Anterior cingulate cortex (tissue), 58 donors: ENCODE measurements around the gene PPM1H.

Experiments
- DNase-seq, 58 donors: peaks; one replicate each; lab custom pipeline; 2025; lab: John Stamatoyannopoulos, UW

Gene PPM1H

GRCh38 chr12:62697893-62698292 lies 237.1 kb downstream of the PPM1H start:
- DNase-seq: no peak

DNA sequence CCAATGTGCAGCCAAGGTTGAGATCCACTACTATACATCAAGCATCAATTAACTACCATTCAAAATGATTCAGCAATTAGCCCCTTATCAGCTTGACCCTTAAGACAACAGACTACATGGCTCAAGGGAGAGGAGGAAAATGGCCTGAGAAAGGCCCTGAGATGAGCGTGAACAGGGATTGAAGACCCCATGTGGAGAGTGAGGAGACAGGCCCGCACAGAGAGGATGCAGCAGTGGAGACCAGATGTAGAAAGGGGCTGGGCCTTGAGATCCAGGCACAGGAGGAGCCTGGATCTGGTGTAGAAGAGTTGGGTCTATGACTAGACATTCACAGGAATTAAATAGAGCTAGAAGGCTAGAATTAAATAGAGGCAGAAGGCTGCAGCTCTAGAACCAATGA lies 239.3 kb downstream of the PPM1H start:
- no peak for DNase-seq

DNA sequence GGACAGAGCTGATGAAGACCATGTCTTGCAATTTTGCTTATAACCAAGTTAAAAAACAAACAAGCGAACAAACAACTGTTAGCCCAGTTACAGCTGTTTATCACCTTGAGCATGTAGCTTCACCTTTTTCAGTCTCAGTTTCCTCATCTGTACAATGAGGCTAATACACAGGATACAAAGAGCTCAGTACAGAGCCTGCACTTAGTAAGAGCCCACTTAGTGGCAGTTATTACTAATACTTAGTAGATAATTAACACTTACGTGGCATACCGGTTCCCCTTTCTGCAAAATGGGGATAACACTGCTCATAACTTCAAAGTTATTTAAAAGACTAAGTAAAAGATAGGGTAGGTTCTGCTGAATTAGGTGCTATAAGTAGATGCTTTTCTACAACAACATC lies 240.3 kb downstream of the PPM1H start:
- no peak for DNase-seq

DNA sequence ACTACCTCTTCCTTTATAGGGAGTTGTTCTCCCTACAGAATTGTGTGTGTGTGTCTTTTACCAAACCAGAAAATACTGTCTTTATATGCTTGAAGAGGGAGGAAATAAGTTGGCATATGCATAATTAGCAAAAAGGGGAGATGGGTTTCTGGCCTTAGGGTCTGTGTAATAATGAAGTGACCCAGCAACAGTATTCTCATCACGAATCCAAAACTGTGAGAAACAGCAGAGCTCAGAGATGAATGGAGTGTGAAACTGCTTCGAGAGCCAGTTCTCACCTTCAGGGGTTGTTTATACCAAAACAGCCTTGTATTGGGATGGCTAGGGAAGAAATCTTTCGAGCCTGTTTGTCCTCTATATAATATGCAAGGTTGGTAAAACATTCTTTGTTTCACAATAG lies 240.8 kb downstream of the PPM1H start:
- DNase-seq: no peak

- no peak for DNase-seq
Observed at GRCh38 chr12:62693376-62694050, 241.4 kb downstream of the PPM1H start.

- DNase-seq: no peak
Observed at GRCh38 chr12:62692884-62693283, 242.1 kb downstream of the PPM1H start.

- no peak for DNase-seq
Observed at GRCh38 chr12:62691309-62691708, 243.6 kb downstream of the PPM1H start.

DNA sequence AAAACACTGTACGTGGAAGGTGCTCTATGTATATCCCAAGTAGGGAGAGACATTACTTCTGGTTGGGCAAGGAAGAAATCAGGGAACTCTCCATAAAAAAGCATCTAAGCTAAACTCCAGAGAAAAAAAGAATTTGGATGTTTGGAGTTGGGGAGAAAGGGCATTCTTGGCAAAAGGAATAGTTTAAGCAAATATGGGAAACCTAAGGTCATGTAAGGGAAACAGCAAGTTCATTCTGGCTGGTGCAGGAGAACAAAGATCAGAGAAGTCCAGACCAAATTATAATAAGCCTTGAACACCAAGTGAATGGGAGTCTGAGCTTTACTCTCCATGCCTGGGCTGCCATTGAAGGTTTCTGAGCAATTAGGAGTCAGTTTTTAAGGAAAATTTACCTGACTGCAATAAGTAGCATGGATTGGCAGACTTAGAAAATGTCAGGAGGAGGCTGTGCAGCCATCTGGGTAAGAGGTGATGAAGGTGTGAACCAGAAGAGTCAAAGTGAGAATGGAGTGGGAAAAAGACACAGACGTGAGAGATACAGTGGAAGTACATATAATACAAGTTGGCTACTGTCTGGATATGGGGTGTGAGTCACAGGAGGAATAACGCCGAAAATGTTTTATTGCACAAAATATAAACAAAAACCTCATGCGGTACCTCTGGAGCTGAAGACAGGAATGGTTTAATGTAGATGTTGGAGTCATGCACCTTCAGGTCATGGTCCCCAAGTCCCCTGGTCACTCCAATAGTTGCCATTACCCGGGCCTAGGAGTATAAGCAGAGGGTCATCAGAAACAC lies 245.7 kb downstream of the PPM1H start:
- no peak for DNase-seq

DNA sequence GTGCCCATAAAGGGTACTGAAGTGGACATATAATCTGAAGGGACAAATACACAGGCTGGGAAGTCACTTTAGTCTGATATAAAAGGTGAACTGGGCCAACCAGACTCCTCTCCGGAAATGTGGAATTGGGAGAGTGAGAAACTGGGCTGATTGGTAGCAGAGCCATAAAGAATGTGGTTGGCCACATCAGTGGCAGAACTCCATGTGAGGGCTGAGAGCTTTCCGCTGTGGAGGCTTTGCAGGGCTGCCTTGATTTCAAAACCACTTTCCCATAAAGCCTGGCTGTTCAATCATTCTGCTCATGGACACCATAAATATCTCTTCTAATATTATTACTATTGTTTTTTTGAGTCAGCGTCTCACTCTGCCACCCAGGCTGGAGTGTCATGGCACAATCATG lies 248.0 kb downstream of the PPM1H start:
- no peak for DNase-seq

DNA sequence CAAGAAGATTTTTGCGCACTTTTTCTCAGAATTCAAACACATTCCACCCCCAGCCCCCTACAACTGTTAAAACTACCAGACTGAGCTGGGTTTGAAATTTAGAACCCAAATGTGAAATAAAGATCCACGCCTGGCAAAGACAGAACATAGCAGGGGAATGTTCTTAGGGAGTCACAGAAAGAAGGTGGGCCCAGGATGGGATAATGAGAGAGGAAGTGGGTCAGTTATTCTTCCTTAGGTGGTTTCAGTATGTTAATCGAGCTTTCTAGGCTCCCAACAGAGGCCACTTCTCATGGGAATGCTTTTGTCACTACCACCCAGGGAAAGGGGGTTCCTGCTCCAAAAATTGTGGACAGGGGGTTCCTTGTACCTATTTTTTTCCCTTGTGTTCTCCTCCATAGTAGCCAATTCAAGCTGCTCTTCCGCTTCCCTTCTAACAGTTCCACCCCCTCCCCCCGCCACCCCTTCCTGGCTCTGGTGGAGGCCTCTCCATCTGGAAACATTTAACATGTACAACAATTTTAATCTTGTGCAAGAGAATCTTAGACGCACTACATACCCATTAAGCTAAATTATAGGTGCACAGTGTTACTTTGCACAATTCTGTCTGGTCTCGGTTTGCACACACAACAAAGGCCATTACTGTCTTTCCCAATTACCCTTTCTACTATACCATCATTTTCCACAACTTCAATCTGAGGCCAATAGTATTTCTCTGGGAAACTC lies 250.2 kb downstream of the PPM1H start:
- peak in 2 of 58 donors; percentile 6 to 27 for DNase-seq

DNA sequence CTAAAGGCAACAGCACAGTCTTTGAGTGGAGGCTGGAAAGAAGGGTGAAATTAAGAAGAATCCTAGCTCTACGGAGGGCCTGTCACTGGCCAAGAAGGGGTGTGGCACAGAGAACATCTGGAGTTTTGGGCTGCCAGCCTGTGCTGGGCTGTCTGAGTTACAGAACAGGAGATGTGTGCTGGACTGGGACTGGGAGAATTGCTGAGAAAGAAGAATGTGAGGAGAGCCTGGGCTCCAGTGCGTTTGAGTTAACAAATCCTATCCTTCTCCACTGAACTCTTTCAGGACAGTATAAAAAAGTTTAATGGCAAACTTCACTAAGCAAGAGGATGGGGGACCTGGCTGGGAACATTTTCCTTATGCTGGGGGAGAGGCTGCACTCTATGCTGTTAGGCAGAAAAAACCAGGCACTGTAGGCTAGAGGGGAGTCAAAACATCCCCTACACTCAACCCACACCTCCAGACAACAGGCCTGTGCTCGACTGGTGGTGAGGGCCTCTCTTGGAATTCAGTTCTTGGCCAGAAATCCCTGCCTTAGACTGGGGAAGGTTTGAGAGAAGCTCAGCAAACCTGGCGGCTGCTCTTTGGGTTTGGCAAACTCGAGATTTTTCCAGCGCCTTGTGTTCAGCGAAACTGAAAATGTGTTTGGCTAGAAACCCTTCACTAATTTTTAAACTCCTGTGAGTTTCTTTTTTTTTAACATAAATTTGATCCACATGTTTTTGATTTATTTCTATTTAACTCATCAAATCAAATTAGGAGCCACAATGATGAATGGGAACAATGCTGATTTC lies 251.0 kb downstream of the PPM1H start:
- DNase-seq: peak in 39 of 58 donors; percentile 4 to 53 (median 24)

GRCh38 chr12:62681306-62681705 lies 253.6 kb downstream of the PPM1H start:
- no peak for DNase-seq

GRCh38 chr12:62679608-62680007 lies 255.3 kb downstream of the PPM1H start:
- DNase-seq: no peak

DNA sequence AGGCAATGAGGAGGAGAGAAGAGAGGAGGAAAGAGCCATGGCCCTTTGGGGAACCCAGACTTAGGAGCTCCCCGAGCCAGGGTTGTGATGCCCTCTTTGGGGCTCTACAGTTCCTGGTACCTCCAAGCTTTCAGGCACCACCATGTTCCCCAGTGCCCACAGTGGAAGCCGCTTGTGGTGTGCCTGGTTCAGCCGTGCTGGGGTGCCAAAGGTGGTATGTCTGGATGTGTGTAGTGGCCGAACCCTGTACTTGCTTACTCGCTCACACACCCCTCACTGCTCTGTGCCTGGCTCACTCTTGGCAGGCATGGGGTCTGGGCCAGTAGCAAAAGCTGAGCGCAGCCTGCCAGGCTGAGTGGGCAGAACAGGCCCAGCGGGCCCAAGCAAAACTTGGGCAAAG lies 257.6 kb downstream of the PPM1H start:
- DNase-seq: no peak

DNA sequence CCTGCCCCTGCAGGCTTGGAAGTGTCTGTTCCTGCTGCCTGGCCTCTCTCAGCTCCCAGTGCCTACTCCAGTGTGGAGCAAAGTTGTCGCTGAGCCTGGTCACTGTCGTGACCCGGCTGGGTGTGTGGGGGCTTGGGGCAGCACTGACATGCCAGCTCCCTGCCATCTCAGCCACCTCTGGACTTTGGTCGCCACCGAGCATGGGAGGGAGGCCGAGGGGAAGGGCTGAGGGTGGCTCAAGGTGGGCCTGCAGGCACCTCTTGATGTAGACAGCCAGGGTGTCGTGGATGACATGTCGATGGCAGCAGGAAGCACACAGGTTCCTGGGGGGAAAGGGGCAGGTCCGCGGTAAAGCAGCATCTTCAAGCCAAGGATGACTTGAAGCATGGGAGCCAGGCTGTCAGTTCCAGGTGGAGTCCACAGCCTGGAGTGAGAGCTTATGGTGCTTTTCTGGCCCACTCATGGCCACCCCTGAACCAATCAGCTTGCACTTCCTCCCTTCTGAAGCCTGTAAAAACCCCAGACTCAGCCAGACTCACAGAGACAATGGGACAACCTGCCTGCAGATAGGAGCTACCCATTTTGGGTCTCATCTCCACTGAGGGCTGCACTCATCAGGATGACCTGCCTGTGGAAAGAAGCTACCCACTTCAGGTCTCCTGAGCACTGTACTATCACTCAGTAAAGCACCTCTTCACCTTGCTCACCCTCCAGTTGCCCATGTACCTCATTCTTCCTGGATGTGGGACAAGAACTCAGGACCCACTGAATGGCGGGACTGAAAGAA lies 258.2 kb downstream of the PPM1H start:
- DNase-seq: no peak

DNA sequence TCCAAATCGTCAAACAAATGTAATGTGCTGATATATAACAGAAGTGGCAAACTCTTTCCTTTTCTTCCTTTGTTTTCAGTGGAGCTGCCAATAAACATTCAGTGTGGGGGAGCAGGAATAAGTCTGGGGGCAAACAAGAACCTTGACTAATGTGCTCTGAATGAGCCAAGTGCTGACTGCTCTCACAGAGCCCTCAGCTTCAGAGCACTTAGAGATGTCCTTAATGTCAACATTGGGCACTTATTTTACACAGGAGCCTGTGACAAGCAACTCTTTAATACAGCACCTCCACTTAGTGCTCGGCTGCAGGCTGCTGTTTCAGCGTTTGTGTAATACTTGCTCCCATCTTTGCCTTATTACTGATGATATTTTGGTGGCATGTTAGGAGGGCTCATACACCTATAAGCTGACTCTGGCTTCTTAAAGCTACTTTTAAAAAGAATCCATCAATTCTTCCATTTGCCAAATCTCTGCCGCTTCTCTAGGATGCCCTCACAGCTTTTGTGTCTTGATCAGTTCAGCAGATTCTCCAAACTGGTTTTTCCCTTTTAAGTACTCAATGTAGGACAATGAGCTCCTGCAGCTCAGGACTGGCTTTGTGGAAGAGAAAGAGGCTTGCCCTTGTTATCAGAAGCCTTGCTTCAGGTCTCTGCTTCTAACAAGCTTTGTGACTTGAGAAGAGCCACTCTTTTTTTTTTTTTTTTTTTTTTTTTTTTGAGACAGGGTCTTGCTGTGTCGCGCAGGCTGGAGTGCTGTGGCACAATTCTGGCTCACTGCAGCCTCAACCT lies 261.7 kb downstream of the PPM1H start:
- DNase-seq: no peak

DNA sequence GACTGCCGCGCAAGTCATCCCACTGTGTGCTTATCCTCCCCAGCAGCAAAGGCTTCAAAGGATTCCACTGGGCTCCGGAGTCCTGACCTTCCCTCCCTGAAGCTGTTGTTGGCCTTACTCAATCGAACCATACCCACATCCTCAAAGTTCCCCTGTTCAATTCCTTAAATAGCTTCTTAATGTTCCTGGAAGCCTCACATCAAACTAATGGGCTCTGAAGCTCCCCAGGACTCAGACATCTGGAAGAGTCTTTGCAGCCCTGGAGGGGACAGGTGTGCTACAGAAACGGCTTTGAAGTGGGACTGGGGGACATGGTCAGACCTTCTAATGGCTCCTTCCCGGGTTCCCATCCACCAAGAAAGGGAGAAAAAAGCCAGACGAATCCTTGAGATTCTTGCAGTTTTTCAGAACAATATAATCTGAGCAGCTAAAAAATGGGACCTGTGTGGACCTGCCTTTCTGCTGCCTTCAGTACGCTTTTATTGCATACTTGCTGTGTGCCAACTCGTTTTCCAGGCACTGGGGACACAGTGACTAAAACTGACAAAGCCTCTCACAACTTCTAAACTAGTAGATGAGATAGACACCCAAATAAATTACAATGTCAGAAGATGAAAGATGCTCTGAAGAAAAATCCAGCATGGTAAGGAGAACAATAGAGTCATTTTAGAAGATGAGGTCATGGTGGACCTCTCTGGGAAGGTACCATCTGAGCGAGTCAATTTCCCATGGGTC lies 263.8 kb downstream of the PPM1H start:
- no peak for DNase-seq

DNA sequence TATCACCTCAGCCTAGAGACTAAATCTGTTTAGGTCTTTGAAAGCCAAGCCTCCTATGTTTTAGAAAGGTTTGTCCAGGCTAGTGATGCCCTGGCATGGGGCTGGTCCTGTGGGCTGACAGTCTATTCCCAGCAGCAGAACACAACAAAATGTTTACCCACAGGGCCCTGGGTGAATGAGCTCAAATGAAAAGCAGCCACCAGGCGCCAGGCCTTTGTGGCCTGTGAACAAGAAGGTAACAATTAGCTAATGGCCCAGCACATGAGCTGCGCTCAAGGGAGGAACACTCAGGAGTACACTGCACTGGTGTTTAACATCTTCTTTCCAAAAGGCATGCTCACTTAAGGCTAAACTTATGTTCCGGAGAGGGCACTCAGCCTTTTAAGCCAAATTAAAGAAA lies 266.2 kb downstream of the PPM1H start:
- DNase-seq: no peak
